ENCODE measurements around the gene CORO2B.
"Not testable (repeated sequence)": the region's sequence is repeated elsewhere in the genome, so short reads cannot be mapped to it uniquely, and the experiment has no call there.

CORO2B gene

DNA sequence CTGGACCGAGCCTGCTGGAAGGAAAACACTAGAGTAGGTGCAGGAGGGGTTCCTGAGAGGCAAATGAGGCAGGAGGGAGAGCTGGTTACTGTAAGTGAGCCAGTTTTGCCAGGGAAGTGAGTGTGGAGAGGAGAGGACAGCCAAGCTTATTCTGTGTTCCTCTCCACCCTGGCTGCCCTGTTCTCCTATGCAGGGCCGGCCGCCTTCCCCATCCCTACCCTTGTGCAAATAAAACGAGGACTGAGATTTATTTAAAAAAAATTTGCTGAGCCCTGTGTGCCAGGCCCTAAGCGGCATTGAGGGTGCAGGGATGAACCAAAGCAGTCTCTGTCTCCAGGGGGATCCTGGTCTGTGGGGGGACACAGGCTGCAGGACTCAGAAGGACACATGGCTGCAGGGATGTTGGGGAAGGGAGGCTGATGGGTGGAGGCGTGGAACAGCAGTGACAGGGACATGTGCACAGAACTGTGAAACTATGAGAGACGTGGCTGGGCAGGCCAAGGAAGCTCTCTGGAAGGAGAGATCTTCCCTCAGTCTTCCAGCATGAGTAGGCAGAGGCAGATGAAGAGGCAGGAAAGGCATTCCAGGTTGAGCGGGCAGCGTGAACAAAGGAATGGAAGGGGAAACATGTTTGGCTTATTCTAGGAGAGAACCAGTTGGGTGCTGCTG, 12.1 kb downstream of the CORO2B start:
- no peak for DNase-seq (ENCODE audit: low read depth in 2 of 2, low spot score in 1 of 2)

DNA sequence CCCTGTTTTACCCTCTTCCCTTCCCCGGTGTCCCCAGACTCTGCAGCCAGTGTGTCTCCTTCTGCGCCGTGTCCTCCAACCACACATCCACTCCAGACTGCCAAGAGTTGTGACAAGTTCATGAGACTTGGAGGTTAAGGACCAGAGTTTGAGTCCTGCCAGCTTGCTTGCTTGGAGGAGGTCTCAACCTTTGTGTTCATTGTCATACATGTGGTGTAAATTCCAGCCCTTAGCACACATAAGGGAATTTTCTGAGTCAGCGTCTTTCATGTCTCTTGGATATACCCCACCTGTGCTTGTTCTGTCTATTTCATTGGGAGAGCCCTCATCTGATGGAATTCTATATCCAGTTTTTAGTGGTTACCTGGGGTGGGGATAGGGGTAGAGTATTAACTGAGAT, 13.3 kb downstream of the CORO2B start:
- no peak for DNase-seq (ENCODE audit: low read depth in 2 of 2, low spot score in 1 of 2)

DNA sequence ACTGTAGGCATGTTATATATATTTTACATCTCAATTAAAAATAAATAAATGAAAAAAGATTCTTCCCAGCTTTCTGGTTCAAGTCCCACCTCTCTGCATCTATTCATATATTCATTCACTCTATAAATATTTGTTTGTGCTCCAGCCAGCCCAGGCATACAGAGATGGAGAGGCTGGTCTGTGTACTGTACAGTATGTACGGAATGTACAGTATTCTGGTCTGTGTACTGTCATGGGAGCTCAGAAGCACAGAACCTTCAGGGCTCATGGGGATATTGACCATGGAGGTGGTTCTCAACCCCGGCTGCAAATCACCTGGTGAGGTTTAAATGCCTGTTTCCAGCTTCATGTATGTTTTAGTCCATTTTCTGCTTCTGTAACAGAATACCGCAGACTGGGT, 13.8 kb downstream of the CORO2B start:
- no peak for DNase-seq (ENCODE audit: low read depth in 2 of 2, low spot score in 1 of 2)

DNA sequence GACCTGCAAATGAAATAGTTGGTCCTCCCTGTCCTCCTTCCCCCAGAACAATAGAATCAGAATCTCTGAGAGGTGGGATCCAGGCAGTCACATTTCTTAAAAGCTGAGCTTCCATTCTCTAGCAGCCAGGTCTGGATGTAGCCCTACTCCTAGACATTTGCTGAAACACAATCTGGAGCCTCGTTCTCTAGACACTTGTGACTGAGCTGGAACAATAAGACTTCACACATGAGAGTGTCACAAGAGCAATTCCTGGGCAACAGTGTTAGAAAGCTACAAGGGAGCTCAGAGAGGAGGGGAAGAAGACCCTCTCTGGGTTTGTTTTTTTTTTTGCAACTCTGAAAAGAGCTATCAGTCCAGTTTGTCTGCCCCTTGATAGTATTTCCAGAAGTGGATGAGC, 14.5 kb downstream of the CORO2B start:
- no peak for DNase-seq (ENCODE audit: low read depth in 2 of 2, low spot score in 1 of 2)

DNA sequence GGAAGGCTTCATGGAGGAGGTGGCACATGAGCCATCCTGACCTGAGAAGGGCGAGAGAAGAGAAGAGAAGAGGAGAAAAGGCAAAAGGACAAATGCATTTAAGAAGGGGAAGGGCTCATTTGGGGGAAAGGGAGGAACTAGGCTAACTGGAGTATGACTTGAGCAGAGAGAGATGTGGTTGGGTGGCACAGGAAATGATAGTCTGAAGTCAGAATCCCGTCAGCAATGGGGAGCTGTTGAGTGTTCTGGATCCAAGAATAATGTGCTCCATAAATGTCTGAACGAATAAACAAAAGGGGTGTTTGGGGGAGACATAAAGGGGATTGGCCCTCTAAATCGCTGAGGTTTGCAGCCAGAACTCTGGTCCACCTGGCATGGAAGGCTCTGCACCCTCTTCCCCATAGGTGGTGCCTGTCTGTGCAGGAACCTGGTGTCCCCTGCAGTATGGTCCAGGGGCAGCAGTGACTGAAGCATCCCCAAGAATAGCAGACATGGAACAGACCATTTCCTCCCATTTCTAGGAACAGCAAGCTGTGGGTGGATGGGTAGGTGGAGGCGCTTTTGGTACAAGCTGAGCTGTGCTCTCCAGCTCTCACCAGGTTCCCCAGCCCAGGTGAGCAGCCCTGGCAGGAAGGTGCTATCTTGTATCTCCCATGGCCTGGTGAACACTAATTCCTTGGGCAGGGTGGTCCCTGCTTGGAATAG, 15.2 kb downstream of the CORO2B start:
- DNase-seq (ENCODE audit: low read depth in 2 of 2, low spot score in 1 of 2): no peak

DNA sequence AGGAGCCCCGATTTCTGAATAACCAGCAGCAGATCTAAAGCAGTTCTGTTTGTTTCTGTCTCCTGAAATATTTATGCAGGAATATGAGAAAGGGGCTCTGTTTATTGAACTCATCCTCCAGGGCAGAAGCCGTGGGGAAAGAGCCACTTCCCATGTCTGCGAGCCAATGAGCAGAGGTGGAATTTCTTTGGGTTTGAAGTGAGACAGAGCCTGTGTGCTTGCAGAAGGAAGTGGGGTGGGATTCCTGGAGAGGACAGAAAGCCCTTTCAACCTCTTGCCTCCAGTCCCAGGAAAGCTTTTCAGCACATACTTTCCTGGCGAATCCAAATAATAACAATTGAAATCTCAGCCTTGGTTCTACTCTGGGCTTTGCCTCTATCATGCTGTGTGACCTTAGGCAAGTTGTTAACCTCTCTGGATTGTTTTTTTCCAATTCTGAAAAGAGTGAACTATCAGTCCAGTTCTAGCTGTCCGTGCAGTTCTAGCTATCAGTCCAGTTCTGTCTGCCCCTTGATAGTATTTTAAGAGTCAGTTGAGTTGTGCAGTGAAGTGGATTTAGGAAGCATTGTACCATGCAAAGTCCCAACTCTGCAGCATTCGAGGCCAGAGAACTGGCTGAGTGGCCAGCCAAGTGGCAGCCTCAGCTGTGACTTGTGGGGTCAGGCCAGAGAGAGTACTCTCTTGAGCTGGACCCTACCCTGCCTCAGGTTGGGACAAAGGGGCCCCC, 15.9 kb downstream of the CORO2B start:
- DNase-seq (ENCODE audit: low read depth in 2 of 2, low spot score in 1 of 2): no peak

DNA sequence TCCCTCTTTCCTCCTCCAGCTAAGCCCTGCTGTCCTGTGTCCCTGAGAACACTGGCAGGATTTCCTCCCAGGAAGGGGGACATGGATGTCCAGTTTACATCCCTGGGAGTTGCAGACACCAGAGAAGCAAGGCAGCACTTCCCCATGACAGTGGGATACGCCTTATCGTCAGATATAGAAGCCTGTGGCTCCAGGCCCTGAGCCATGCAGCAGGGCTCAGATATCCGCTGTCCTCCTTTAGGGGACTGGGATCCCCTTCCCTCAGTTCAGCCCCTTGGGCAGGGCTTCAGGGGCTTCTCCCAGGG, 16.4 kb downstream of the CORO2B start:
- DNase-seq (ENCODE audit: low read depth in 2 of 2, low spot score in 1 of 2): no peak

DNA sequence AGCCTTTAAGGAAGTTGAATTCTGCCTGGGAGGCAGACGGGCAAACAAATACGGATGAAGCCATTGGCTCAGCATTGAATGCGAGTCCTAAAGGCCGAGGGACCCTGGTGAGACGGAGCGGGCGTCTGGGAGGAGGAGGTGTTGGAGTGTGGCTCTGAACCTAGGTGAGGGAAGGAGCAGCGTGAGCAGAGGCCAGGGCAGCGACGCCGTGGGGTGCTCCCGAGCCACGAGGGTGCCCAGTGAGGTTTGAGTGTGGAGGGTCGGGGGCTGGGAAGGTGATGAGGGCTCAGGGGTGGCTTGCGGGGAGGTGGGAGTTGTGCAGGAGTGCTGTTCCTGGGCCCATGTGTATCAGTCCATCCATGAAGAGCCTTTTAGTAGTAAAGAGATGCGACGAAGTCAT, 17.0 kb downstream of the CORO2B start:
- DNase-seq (ENCODE audit: low read depth in 2 of 2, low spot score in 1 of 2): no peak

DNA sequence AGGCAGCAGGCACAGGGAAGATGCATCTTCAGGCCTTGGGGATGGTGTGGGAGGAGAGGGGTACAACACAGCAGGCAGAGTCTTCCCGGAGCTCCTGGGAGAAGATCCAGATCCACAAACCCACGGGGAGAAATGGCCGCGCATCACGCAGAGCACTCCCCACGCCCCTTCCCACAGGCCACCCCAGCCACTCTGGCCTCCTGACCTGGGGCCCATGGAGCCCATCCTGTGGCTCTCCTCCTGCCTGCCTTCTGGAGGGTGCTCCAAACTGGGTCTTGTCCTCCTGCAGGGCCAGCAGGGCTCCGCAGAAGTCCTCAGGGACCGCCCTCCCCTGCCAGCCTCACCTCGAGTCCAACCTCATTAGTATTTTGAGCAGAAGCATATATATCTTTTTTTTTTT, 17.9 kb downstream of the CORO2B start:
- no peak for DNase-seq (ENCODE audit: low read depth in 2 of 2, low spot score in 1 of 2)

DNA sequence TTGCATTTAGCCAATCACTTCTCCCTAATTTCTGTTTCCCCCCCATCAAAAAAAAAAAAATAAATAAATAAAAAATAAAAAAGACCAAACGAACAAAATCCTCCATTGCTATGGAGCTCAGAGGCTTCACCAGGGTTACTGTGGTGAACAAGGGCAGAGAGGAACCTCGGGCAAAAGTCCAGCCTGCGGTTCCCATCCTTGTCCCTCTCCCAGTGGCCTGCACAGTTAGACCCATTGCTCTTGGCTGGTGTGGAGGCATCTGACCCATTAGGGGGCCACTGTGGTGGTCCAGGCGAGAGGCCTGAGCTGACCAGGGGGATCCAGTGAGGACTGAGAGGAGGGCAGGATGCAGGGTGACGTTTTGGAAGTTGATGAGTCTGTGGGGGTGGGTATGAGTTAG, 18.8 kb downstream of the CORO2B start:
- DNase-seq (ENCODE audit: low read depth in 2 of 2, low spot score in 1 of 2): no peak

DNA sequence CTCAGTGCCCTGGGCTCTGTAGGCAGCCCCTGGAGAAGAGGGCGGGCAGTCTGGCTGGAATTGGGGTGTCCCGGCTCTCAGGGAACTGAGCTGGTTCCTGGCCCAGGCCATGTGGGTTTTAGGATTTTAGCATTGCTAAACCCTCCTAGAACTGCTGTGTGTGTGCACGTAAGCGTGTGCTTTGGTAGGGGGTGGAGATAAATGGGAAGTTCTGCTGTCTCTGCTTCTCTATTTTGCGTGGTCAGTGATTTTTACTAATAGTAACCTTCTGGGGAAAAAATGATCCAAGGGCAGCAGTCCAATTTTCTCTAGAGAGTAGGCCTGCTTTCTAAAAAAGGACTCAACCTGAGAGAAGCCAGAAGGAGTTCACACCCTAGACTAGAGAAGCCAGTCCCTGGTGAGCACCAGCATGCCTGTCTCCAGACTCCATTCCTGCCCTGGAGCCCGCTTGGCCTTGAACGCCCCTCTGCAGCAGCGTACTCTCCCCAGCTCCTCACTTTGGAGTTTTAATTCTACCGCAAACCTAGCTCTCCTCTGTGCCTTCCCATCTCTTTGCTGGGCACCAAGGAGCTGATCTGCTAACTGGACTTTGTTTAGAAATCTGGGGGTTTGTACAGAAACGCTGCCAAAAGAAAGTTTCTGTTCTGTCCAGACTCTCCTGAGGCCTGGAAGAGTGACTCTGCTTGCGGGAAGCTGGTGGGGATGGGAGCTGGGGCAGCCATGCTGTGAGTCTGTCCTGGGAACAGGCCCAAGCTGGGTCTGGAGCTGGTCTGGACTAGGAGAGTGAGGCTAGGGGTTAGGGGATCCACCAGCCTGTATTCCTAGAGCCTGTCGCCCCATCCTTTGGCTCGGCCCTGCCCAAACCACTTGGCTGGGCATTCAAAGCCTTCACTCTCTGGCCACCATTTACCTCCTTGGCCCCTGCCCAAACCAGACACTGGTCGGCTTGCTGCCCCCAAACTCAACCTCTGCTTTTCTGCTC, 19.7 kb downstream of the CORO2B start:
- DNase-seq (ENCODE audit: low read depth in 2 of 2, low spot score in 1 of 2): no peak

DNA sequence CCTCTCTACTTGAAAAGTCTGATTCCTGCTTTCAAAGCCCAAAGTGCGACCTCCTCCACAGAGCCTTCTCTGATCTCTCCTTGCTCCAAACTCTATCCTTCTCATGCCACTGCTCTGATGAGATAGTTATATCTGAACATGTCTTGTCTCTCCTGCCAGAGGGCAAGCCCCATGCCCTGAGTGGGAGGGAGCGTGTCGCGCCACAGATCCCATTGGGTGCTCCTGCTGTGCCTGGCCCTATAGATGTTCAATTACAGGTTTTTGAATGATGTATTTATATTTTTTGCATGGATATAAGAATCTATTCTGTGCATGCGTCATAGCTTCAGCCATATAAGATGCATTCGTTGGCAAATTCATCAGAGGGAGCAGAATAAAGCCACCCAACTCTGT, 20.4 kb downstream of the CORO2B start:
- DNase-seq (ENCODE audit: low read depth in 2 of 2, low spot score in 1 of 2): no peak

DNA sequence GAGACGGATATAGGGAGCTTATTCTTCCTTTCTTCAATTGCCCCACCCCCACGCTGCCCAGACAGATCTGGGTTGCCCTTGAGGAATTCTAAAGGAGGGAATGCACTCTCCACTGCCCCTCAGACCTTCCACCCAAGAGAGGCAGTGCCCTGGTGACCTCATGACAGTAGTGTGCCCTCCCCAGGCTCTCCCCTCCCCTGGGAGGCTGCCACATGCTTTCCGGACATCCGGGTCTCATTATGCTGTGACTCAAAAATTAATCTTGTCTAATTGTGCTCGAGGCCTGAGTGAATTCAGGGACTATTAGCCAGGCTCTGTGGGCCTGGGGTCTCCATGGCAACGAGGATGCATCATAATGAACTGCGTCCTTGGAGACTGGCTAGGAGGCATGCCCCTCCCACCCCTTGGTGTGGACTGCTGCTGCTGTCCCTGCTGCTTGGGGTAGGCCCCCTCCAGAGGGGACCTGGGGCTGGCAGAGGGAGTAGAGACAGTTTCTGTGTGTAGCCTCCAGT, 20.8 kb downstream of the CORO2B start:
- no peak for DNase-seq (ENCODE audit: low read depth in 2 of 2, low spot score in 1 of 2)

DNA sequence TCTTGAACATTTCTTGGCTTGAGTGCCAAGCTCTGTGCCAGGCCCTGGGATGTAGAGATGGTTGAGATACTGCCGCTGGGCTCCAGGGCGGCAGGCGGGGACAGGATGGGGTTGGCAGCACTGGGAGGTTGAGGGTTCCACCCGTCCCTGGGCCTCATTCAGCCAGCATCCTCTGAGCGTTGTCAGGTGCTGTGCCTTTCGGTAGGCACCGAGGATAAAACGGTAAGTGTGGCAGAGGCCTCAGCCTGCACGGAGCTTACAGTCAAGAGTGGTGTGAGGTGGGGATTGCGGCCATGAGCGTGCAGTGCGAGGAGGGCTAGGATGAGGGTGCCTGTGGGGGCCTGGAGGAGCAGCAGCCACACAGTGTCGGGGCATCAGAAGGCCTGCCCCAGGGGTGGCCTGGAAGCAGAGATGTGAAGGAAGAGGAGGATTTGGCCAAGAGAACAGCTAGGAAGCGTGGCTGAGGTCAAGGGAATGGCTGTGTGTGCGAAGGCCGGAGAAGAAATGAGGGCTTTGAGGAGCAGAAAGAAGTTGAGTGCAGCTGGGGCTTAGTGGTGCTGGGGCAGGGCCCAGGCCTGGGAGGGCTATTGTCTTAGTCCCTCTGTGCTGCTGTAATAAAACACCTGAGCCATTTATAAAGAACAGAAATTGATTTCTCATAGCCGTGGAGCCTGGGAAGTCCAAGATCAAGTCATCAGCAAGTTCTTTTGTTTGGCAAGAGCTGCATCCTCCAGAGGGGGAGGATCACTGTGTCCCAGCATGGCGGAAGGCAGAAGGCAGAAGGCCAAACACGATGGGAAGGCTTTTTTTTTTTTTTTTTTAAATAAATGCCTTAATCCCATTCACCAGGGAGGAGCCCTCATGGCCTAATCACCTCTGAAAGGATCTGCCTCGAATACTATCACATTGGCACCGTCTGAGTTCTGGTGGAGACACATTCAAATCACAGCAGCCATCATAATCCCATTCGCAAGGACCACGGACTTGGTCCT, 22.7 kb downstream of the CORO2B start:
- DNase-seq (ENCODE audit: low read depth in 2 of 2, low spot score in 1 of 2): no peak

DNA sequence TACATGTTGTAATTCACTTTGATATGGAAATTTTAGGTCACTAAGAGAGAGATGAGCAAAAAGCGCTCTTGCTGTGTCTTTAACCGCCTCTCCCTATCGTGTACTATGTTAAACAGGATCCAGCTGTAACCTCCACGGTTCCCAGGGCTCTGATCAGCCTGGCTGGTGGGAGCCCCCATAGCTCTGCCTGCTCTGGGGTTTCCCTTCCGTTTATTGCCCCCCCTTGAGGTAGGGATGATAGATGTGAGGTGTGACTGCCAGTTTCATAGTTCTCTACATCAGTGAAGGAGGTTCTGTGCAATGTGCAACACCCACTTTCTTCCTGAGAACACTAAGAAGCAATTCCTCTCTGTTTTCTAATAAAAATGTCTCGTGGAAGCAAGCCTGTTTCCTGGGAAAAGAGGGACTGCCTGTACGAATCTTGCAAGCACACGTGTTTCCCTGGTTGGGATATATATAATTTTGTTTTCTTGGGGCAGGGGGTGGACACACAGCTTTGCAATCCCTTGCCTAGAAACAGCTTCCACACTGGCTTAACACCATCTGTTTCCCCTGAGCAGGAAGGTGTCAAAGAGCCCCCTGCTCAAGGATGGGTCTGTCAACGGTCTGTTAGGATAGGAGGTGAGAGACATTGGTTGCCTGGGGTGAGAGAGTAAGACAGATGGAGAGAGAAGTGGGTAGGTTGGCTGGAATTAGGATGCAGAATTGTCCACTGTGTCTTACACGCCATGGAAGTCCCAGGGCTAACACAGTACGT, 23.8 kb downstream of the CORO2B start:
- DNase-seq (ENCODE audit: low read depth in 2 of 2, low spot score in 1 of 2): no peak

DNA sequence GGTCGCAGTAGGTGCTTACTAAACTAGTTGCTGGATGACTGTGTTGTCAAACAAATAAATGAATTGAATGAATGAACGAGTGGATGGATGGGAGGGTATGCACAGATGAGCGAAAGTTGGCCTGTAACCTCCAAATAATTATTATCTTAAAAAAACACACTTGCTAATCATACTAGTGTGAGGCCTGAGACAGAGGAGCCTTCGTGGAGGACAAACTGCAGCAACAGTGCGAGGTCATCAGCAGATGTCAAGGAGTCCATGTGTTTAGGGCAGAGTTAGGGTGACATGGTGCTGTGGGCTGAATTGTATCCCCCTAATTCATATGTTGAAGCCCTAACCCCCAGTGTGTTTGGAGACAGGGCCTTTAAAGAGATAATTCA, 24.4 kb downstream of the CORO2B start:
- DNase-seq (ENCODE audit: low read depth in 2 of 2, low spot score in 1 of 2): no peak

DNA sequence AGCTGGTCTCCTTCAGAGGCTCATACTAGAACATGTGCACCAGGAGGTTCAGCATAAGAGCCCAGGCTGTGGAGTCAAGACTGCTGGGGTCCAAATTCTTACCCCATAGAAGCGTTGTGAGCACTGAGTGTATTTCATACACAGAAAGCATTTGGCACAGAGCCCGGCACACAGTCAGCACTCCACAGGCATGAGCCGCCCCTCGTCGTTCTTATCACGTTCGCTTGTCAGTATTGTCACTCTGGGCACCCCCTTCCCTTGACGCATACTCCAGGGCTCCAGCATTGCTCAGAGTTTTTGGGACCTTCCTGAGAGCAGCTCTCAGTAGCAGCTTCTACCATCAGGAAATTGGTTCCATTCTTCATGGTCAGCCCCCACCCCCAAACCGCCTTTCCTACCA, 25.2 kb downstream of the CORO2B start:
- DNase-seq (ENCODE audit: low read depth in 2 of 2, low spot score in 1 of 2): no peak

DNA sequence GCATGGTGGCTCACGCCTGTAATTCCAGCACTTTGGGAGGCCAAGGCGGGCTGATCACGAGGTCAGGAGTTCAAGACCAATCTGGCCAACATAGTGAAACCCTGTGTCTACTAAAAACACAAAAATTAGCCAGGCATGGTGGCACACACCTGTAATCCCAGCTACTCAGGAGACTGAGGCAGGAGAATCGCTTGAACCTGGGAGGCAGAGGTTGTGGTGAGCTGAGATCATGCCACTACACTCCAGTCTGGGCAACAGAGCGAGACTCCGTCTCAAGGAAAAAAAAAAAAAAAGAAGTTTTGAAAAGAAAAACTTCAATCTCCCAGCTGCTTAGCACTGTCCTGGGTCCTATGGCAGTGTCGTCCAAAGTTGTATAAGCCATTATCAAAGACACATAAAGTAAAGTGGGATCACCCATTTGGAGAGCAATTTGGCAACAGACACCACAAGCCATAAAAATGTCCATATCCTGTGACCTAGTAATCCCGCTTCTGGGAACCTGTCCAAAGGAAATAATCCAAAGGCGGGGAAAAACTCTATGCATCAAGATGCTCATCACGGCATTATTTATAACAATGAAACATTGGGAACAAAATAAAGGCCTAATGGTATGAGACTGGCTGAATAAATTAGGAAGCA, 26.2 kb downstream of the CORO2B start:
- not testable (repeated sequence) for DNase-seq (ENCODE audit: low read depth in 2 of 2, low spot score in 1 of 2)

DNA sequence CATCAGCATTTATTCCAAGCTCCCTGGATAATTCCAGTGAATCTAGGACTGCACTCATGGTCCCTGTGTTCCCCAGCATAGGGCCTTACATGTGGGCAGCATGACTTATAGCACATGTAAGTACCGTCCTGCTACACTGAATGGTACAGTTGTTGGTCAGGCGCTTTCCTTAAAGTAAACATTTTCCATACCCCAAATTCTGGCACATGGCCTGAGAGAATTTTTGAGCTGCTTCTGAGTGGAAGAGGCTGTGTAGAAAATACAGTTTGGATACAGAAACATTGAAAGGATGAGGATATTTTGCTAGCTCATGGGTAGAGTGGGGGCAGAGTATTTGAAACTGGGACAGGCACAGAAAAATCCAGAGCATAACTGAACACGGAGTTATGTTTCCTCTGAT, 27.6 kb downstream of the CORO2B start:
- DNase-seq (ENCODE audit: low read depth in 2 of 2, low spot score in 1 of 2): no peak

All from stimulated activated CD8-positive, alpha-beta memory T cell treated with anti-CD3 and anti-CD28 coated beads, Interleukin-4, amount 100 ng/mL, for 1 hour (primary cell).